ENCODE measurements around the gene BCL3.
A peak's percentile ranks its signal among the peaks of the same experiment; 100 is the strongest.
"Not testable (repeated sequence)": the region's sequence is repeated elsewhere in the genome, so short reads cannot be mapped to it uniquely, and the experiment has no call there.

The BCL3 gene

GRCh38 chr19:44721369-44721768 is 27.1 kb upstream of the BCL3 start:
- DNase-seq (ENCODE audit: low spot score), result not testable (repeated sequence)

- no peak for DNase-seq (ENCODE audit: low spot score)
Observed at GRCh38 chr19:44722131-44723121, 26.1 kb upstream of the BCL3 start.

- no peak for DNase-seq (ENCODE audit: low spot score)
Observed at GRCh38 chr19:44723299-44723951, 25.1 kb upstream of the BCL3 start.

GRCh38 chr19:44723952-44724319 is 24.6 kb upstream of the BCL3 start:
- peak; percentile 68 for DNase-seq (ENCODE audit: low spot score)

GRCh38 chr19:44725251-44725650 is 23.3 kb upstream of the BCL3 start:
- peak; percentile 73 for DNase-seq (ENCODE audit: low spot score)

GRCh38 chr19:44725684-44726083 is 22.8 kb upstream of the BCL3 start:
- peak; percentile 5 for DNase-seq (ENCODE audit: low spot score)

GRCh38 chr19:44726465-44726864 is 22.0 kb upstream of the BCL3 start:
- DNase-seq (ENCODE audit: low spot score), result no peak

GRCh38 chr19:44728178-44728577 is 20.3 kb upstream of the BCL3 start:
- no peak for DNase-seq (ENCODE audit: low spot score)

- DNase-seq (ENCODE audit: low spot score), result no peak
Observed at GRCh38 chr19:44729516-44730033, 18.9 kb upstream of the BCL3 start.

- DNase-seq (ENCODE audit: low spot score), result no peak
Observed at GRCh38 chr19:44731081-44731480, 17.4 kb upstream of the BCL3 start.

- DNase-seq (ENCODE audit: low spot score), result no peak
Observed at GRCh38 chr19:44731622-44732021, 16.9 kb upstream of the BCL3 start.

- DNase-seq (ENCODE audit: low spot score), result no peak
Observed at GRCh38 chr19:44732235-44733014, 16.1 kb upstream of the BCL3 start.

GRCh38 chr19:44734357-44734756 is 14.2 kb upstream of the BCL3 start:
- no peak for DNase-seq (ENCODE audit: low spot score)

GRCh38 chr19:44735011-44735410 is 13.5 kb upstream of the BCL3 start:
- no peak for DNase-seq (ENCODE audit: low spot score)

GRCh38 chr19:44737238-44738071 is 11.1 kb upstream of the BCL3 start:
- no peak for DNase-seq (ENCODE audit: low spot score)

GRCh38 chr19:44738136-44738535 is 10.4 kb upstream of the BCL3 start:
- no peak for DNase-seq (ENCODE audit: low spot score)

- no peak for DNase-seq (ENCODE audit: low spot score)
Observed at GRCh38 chr19:44738603-44739558, 9.6 kb upstream of the BCL3 start.

GRCh38 chr19:44740351-44740824 is 8.1 kb upstream of the BCL3 start:
- no peak for DNase-seq (ENCODE audit: low spot score)

GRCh38 chr19:44741258-44741731 is 7.2 kb upstream of the BCL3 start:
- no peak for DNase-seq (ENCODE audit: low spot score)

GRCh38 chr19:44741841-44742329 is 6.6 kb upstream of the BCL3 start:
- DNase-seq (ENCODE audit: low spot score), result peak; percentile 56
